ENCODE data around the gene LMO3.
A peak's percentile ranks its signal among the peaks of the same experiment; 100 is the strongest.

The LMO3 gene

DNA sequence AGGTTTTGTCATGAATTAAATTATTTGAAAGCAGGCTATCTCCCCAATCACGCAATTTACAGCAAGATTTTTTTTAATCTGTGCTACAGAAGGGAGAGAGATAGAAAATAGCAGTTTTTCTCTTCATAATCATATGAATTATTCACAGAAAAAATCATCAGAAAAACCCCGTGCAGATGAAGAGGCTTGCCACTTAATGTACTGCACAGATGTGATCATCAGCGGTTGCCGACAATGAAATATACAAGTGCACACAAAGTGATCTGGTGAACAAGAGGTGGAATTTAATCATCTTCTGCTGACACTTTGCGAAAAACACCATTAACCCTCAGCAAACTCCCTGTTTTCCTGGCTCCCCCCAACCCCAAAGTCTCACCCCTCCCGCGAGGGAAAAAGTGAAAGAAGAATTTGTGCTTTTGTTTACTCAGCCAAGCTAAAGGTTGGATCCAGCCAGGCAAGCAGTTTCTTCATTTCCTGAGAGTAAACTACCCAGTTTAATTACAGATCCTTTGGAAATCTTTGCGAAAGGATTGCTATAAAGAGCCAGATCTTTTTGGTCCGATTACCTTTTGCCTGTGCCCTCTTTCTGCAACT lies 3.1 kb upstream of the LMO3 start:
- H3K4me2 ChIP-seq (ENCODE audit: low read length): peak overlapping the region; percentile 77
- H3K4me3 ChIP-seq (ENCODE audit: low read length): peak overlapping the region; percentile 55
- no peaks in the 10 kb centered on the region for H3K9me3 ChIP-seq (replicated peaks; ENCODE audit: low read length)
- H3K9ac ChIP-seq (ENCODE audit: low read depth, low read length): peak overlapping the region; percentile 36
- H3K36me3 ChIP-seq (ENCODE audit: insufficient read depth, low read length): no peaks in the 10 kb centered on the region
- no peaks in the 10 kb centered on the region for H3K27me3 ChIP-seq (ENCODE audit: control insufficient read depth, insufficient read depth, low read length)
- H3K4me1 ChIP-seq (ENCODE audit: control insufficient read depth, insufficient read depth, low read length): peaks cover 56% of the 10 kb centered on the region

- H3K9me3 ChIP-seq (replicated peaks; ENCODE audit: low read length): no peaks in the 10 kb centered on the region
- peak overlapping the region; percentile 77 for H3K4me2 ChIP-seq (ENCODE audit: low read length)
- no peak overlapping the region for H3K9ac ChIP-seq (ENCODE audit: low read depth, low read length)
- H3K4me1 ChIP-seq (ENCODE audit: control insufficient read depth, insufficient read depth, low read length): peaks cover 55% of the 10 kb centered on the region
- H3K27me3 ChIP-seq (ENCODE audit: control insufficient read depth, insufficient read depth, low read length): no peaks in the 10 kb centered on the region
- H3K36me3 ChIP-seq (ENCODE audit: insufficient read depth, low read length): no peaks in the 10 kb centered on the region
- no peak overlapping the region for H3K4me3 ChIP-seq (ENCODE audit: low read length)
Observed at GRCh38 chr12:16607906-16608775, 2.2 kb upstream of the LMO3 start.

DNA sequence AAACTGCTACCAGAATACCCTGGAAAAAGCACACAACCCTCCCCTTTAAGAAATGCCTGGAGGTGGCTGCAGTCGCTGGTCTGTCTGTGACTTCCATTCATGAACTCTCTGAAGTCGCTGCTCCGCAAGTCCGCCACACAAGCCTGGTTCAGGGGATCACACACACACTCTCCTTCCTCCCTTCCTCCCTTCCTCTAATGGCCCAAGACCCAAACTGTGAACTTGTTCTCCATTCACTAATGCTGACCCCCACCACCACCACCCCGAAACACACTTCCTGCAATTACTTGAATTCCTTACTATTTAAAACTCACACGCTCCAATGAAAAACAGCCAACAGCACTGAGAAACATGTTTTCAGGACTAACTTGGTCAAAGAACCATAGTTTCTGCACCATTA lies 1.0 kb upstream of the LMO3 start:
- H3K4me3 ChIP-seq (ENCODE audit: low read length): peak overlapping the region; percentile 85

DNA sequence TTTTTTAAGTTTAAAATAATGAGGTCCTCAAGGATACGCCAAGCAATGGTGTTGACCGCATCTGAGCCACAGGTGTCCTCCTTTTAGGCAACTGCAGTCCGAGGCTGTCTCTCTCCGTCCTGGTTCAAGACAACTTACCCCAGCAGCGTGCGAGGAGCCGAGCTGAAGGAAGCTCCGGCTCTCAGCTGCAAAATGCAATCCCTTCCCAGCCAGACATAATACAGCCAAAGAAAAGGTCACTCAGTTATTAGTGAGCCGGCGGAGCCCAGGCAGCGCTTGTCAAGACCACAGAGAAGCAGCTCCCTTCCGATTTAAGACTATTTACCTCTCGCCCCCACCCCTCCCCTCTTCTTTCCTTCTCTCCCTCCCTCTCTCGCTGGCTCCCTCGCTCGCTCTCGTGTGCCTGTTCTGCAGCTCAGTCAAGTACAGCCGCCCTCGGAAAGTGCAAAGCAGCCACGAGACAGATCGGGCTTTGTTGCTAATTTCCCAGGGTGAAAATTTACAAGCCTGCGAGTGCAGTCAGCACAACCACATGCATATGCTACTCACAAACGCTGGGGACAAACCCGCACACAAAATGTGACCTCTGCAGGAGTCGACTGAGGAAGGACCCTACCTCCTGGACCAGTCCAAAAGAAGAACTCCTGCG lies 363 bp upstream of the LMO3 start:
- peak overlapping the region; percentile 85 for H3K9ac ChIP-seq (ENCODE audit: low read depth, low read length)
- no peaks in the 10 kb centered on the region for H3K27me3 ChIP-seq (ENCODE audit: control insufficient read depth, insufficient read depth, low read length)
- peaks cover 50% of the 10 kb centered on the region for H3K4me1 ChIP-seq (ENCODE audit: control insufficient read depth, insufficient read depth, low read length)
- H3K4me3 ChIP-seq (ENCODE audit: low read length): peak overlapping the region; percentile 85
- H3K36me3 ChIP-seq (ENCODE audit: insufficient read depth, low read length): no peaks in the 10 kb centered on the region
- H3K4me2 ChIP-seq (ENCODE audit: low read length): peak overlapping the region; percentile 88
- no peaks in the 10 kb centered on the region for H3K9me3 ChIP-seq (replicated peaks; ENCODE audit: low read length)

More for the DNA sequence above, 1.0 kb upstream of the LMO3 start:
- peak overlapping the region; percentile 85 for H3K9ac ChIP-seq (ENCODE audit: low read depth, low read length)
- H3K4me1 ChIP-seq (ENCODE audit: control insufficient read depth, insufficient read depth, low read length): peaks cover 50% of the 10 kb centered on the region
- peak overlapping the region; percentile 88 for H3K4me2 ChIP-seq (ENCODE audit: low read length)
- no peaks in the 10 kb centered on the region for H3K9me3 ChIP-seq (replicated peaks; ENCODE audit: low read length)
- no peaks in the 10 kb centered on the region for H3K36me3 ChIP-seq (ENCODE audit: insufficient read depth, low read length)
- H3K27me3 ChIP-seq (ENCODE audit: control insufficient read depth, insufficient read depth, low read length): no peaks in the 10 kb centered on the region

- Histone ChIP-seq H3K4me3 (ENCODE audit: low read length) (peak overlapping the region; percentile 85), H3K4me2 (ENCODE audit: low read length) (peak overlapping the region; percentile 88), H3K4me1 (ENCODE audit: control insufficient read depth, insufficient read depth, low read length) (peaks cover 43% of the 10 kb centered on the region), H3K36me3 (ENCODE audit: insufficient read depth, low read length) (peaks cover under 1% of the 10 kb centered on the region), H3K9me3 (replicated peaks; ENCODE audit: low read length) (no peaks in the 10 kb centered on the region), H3K27me3 (ENCODE audit: control insufficient read depth, insufficient read depth, low read length) (no peaks in the 10 kb centered on the region), H3K9ac (ENCODE audit: low read depth, low read length) (peak overlapping the region; percentile 85)
Observed at GRCh38 chr12:16605642-16606116, 283 bp downstream of the LMO3 start.

GRCh38 chr12:16604596-16605252 lies 1.2 kb downstream of the LMO3 start:
- peak overlapping the region; percentile 85 for H3K4me3 ChIP-seq (ENCODE audit: low read length)
- H3K4me2 ChIP-seq (ENCODE audit: low read length): peak overlapping the region; percentile 88
- peak overlapping the region; percentile 85 for H3K9ac ChIP-seq (ENCODE audit: low read depth, low read length)
- H3K36me3 ChIP-seq (ENCODE audit: insufficient read depth, low read length): peaks cover 4% of the 10 kb centered on the region
- no peaks in the 10 kb centered on the region for H3K9me3 ChIP-seq (replicated peaks; ENCODE audit: low read length)
- H3K27me3 ChIP-seq (ENCODE audit: control insufficient read depth, insufficient read depth, low read length): no peaks in the 10 kb centered on the region
- peaks cover 36% of the 10 kb centered on the region for H3K4me1 ChIP-seq (ENCODE audit: control insufficient read depth, insufficient read depth, low read length)

- peaks cover 33% of the 10 kb centered on the region for H3K4me1 ChIP-seq (ENCODE audit: control insufficient read depth, insufficient read depth, low read length)
- no peaks in the 10 kb centered on the region for H3K27me3 ChIP-seq (ENCODE audit: control insufficient read depth, insufficient read depth, low read length)
- H3K36me3 ChIP-seq (ENCODE audit: insufficient read depth, low read length): peaks cover 7% of the 10 kb centered on the region
- H3K4me2 ChIP-seq (ENCODE audit: low read length): peak overlapping the region; percentile 88
- H3K4me3 ChIP-seq (ENCODE audit: low read length): peak overlapping the region; percentile 85
- H3K9me3 ChIP-seq (replicated peaks; ENCODE audit: low read length): no peaks in the 10 kb centered on the region
- H3K9ac ChIP-seq (ENCODE audit: low read depth, low read length): peak overlapping the region; percentile 18
Observed at GRCh38 chr12:16603916-16604575, 1.9 kb downstream of the LMO3 start.

GRCh38 chr12:16603260-16603915 lies 2.6 kb downstream of the LMO3 start:
- peak overlapping the region; percentile 85 for H3K4me3 ChIP-seq (ENCODE audit: low read length)

DNA sequence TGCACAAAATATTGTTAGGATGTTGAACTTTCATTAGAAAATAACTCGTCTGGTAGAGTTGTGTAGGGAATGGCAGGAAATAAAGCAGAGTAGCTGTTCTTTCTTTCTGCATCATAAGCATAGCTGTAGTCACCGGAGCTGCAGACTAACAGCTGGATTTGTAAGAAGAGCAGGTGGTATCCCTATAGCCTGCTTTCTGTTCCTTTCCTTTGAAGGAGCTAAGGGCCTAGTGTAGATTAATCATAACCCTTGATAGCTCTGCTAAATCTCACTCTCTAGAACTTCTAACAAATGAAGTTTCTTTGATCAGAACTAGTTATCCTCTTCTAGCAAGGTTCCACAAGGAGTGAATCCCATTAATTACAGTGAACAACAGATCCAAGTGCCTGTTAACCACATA lies 3.5 kb downstream of the LMO3 start:
- Histone ChIP-seq H3K4me3 (ENCODE audit: low read length) (no peak overlapping the region), H3K36me3 (ENCODE audit: insufficient read depth, low read length) (peaks cover 15% of the 10 kb centered on the region), H3K9ac (ENCODE audit: low read depth, low read length) (no peak overlapping the region), H3K4me2 (ENCODE audit: low read length) (peak overlapping the region; percentile 88), H3K27me3 (ENCODE audit: control insufficient read depth, insufficient read depth, low read length) (no peaks in the 10 kb centered on the region), H3K4me1 (ENCODE audit: control insufficient read depth, insufficient read depth, low read length) (peaks cover 38% of the 10 kb centered on the region), H3K9me3 (replicated peaks; ENCODE audit: low read length) (no peaks in the 10 kb centered on the region)

More at GRCh38 chr12:16603260-16603915, 2.6 kb downstream of the LMO3 start:
- Histone ChIP-seq H3K27me3 (ENCODE audit: control insufficient read depth, insufficient read depth, low read length) (no peaks in the 10 kb centered on the region), H3K36me3 (ENCODE audit: insufficient read depth, low read length) (peaks cover 8% of the 10 kb centered on the region), H3K4me1 (ENCODE audit: control insufficient read depth, insufficient read depth, low read length) (peaks cover 33% of the 10 kb centered on the region), H3K4me2 (ENCODE audit: low read length) (peak overlapping the region; percentile 88), H3K9me3 (replicated peaks; ENCODE audit: low read length) (no peaks in the 10 kb centered on the region), H3K9ac (ENCODE audit: low read depth, low read length) (no peak overlapping the region)

DNA sequence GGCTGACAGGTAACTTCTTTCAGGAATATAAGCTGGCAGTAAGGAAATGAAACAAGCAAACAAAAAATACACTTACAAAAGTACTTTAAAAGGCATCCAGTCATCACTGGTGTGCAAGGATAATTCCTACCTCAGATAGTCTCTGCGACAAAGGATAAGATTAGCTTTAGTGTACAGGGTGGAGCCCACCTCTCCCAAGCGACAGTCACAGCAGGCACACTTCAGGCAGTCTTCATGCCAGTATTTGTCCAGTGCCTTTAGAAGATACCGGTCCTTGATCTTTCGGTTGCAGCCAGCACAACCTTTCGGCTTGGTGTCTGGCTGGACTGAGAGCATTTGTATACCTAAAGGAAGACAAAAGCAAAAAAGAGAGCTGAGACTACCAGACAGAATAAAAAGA lies 5.4 kb downstream of the LMO3 start:
- no peaks in the 10 kb centered on the region for H3K27me3 ChIP-seq (ENCODE audit: control insufficient read depth, insufficient read depth, low read length)
- H3K36me3 ChIP-seq (ENCODE audit: insufficient read depth, low read length): peaks cover 15% of the 10 kb centered on the region
- H3K4me3 ChIP-seq (ENCODE audit: low read length): no peak overlapping the region

More for the DNA sequence above, 5.4 kb downstream of the LMO3 start:
- Histone ChIP-seq H3K4me2 (ENCODE audit: low read length) (no peak overlapping the region), H3K9me3 (replicated peaks; ENCODE audit: low read length) (no peaks in the 10 kb centered on the region), H3K4me1 (ENCODE audit: control insufficient read depth, insufficient read depth, low read length) (peaks cover 32% of the 10 kb centered on the region), H3K9ac (ENCODE audit: low read depth, low read length) (no peak overlapping the region)
